Activated naive CD8-positive, alpha-beta T cell treated with anti-CD3 and anti-CD28 coated beads, Interleukin-2, amount 10 ng/mL, durations not matched to agents 7 days and 5 days (primary cell): ENCODE data around the gene ZGPAT. TPM values are rescaled to one million over a fixed set of nuclear protein-coding genes. Genes with fewer than 3 reads are reported as not detected.

Experiments used
- ATAC-seq: fragments of 150-1000 bp; cut with Tn5 transposase; one replicate; pipeline ENCODE4 v1.10.0; 2021; ENCODE audit warnings: low read depth, moderate library complexity
- POLR2A ChIA-PET: fragments of 350-600 bp; sonication (Branson Sonifier 250); formaldehyde crosslinking; loops from one replicate; lab custom pipeline; 2021; ENCODE audit warnings: antibody characterized with exemption; lab: Charles Lee
- DNase-seq: peaks from one replicate; pipeline ENCODE4 v3.0.0; 2021
- H3K27ac Mint-ChIP-seq: one replicate; pipeline ENCODE4 v1.8.0; 2022; ENCODE audit warnings: mild to moderate bottlenecking, mixed read lengths
- H3K27me3 Mint-ChIP-seq: one replicate; pipeline ENCODE4 v1.8.0; 2022; ENCODE audit warnings: mild to moderate bottlenecking, moderate library complexity, mixed read lengths
- H3K36me3 Mint-ChIP-seq: one replicate; pipeline ENCODE4 v1.8.0; 2021; ENCODE audit warnings: mild to moderate bottlenecking, mixed read lengths
- H3K4me1 Mint-ChIP-seq: one replicate; pipeline ENCODE4 v1.8.0; 2021; ENCODE audit warnings: mixed read lengths
- H3K4me3 Mint-ChIP-seq: one replicate; pipeline ENCODE4 v1.8.0; 2022; ENCODE audit warnings: mild to moderate bottlenecking, moderate library complexity, mixed read lengths
- H3K9me3 Mint-ChIP-seq: one replicate; pipeline ENCODE4 v1.8.0; 2021; ENCODE audit warnings: mixed read lengths
- total RNA-seq, 2 experiments: library from RNA; stranded (reverse); gene quantifications; one replicate each; pipeline ENCODE4 v1.2.3, GENCODE V29; 2021

ZGPAT gene
- total RNA-seq, 2 experiments from 2014 or later: 43.0 to 44.5 TPM

- peaks cover 7% of the 10 kb centered on the region for H3K36me3 Mint-ChIP-seq
- peak overlapping the region; percentile 25 for H3K27ac Mint-ChIP-seq
- H3K4me3 Mint-ChIP-seq: peak overlapping the region; percentile 55
- POLR2A ChIA-PET: interaction anchor here (0.6 to 6.4 kb wide), 6 partner anchors 9 to 126 kb away, joined by 3 to 98 read pairs (median 3); partner anchors contain the start of genes ARFRP1, TPD52L2 and ZGPAT
- H3K9me3 Mint-ChIP-seq: no peaks in the 10 kb centered on the region
- no peaks in the 10 kb centered on the region for H3K27me3 Mint-ChIP-seq
- ATAC-seq: no peak
- H3K4me1 Mint-ChIP-seq: peaks cover 15% of the 10 kb centered on the region
- no peak for DNase-seq
Measured at GRCh38 chr20:63738687-63739129, 30.9 kb downstream of the ZGPAT start.

GRCh38 chr20:63739130-63740069 lies 31.6 kb downstream of the ZGPAT start, which contains the start of gene SLC2A4RG:
TSS of gene SLC2A4RG (plus strand) at chr20:63739776. CDS start at chr20:63739913, 137 bp downstream.
- Mint-ChIP-seq H3K4me1 (peaks cover 11% of the 10 kb centered on the region), H3K27me3 (no peaks in the 10 kb centered on the region), H3K27ac (peak within 1 kb of the TSS; percentile 30), H3K36me3 (peaks cover 4% of the 10 kb centered on the region), H3K9me3 (no peaks in the 10 kb centered on the region), H3K4me3 (peak within 1 kb of the TSS; percentile 70)
- ATAC-seq: peak; percentile 41
- POLR2A ChIA-PET: interaction anchor here (0.6 to 6.4 kb wide), 6 partner anchors 10 to 126 kb away, joined by 3 to 98 read pairs (median 3); partner anchors contain the start of genes ARFRP1, TPD52L2 and ZGPAT
- DNase-seq: peak; percentile 88

- Mint-ChIP-seq H3K27ac (peak overlapping the region; percentile 30), H3K36me3 (peaks cover 4% of the 10 kb centered on the region), H3K4me1 (peaks cover 11% of the 10 kb centered on the region), H3K27me3 (no peaks in the 10 kb centered on the region), H3K9me3 (no peaks in the 10 kb centered on the region), H3K4me3 (peak overlapping the region; percentile 70)
- POLR2A ChIA-PET: interaction anchor here (0.6 to 2.6 kb wide), 9 partner anchors 10 to 338 kb away, joined by 3 to 31 read pairs (median 4); partner anchors contain the start of genes ARFRP1, TPD52L2 and ZGPAT
- DNase-seq (peak; percentile 81), ATAC-seq (peak; percentile 9)
Measured at GRCh38 chr20:63740070-63740626, 32.3 kb downstream of the ZGPAT start.

- DNase-seq: no peak
- ATAC-seq: peak; percentile 10
- Mint-ChIP-seq H3K9me3 (no peaks in the 10 kb centered on the region), H3K4me1 (peaks cover 9% of the 10 kb centered on the region), H3K27me3 (no peaks in the 10 kb centered on the region), H3K27ac (peak overlapping the region; percentile 54), H3K36me3 (peaks cover 4% of the 10 kb centered on the region), H3K4me3 (peak overlapping the region; percentile 70)
- POLR2A ChIA-PET: interaction anchor here (0.6 to 2.6 kb wide), 9 partner anchors 10 to 337 kb away, joined by 3 to 31 read pairs (median 4); partner anchors contain the start of genes ARFRP1, TPD52L2 and ZGPAT
Measured at GRCh38 chr20:63740627-63741353, 33.0 kb downstream of the ZGPAT start.

GRCh38 chr20:63741354-63741675 lies 33.5 kb downstream of the ZGPAT start:
- Mint-ChIP-seq H3K4me1 (peaks cover 4% of the 10 kb centered on the region), H3K27me3 (no peaks in the 10 kb centered on the region), H3K27ac (peak overlapping the region; percentile 54), H3K4me3 (peak overlapping the region; percentile 70), H3K36me3 (peaks cover 4% of the 10 kb centered on the region), H3K9me3 (no peaks in the 10 kb centered on the region)
- POLR2A ChIA-PET: interaction anchor here (1.3 to 2.6 kb wide), 5 partner anchors 9 to 337 kb away, joined by 3 to 31 read pairs (median 4); partner anchors contain the start of genes ARFRP1, TPD52L2 and ZGPAT
- ATAC-seq: no peak
- no peak for DNase-seq

GRCh38 chr20:63741676-63742380 lies 34.0 kb downstream of the ZGPAT start:
- H3K36me3 Mint-ChIP-seq: peaks cover 4% of the 10 kb centered on the region

GRCh38 chr20:63742381-63743024 lies 34.7 kb downstream of the ZGPAT start:
- Mint-ChIP-seq H3K4me1 (peaks cover 1% of the 10 kb centered on the region), H3K36me3 (peaks cover 4% of the 10 kb centered on the region), H3K4me3 (no peak overlapping the region), H3K27me3 (no peaks in the 10 kb centered on the region), H3K9me3 (no peaks in the 10 kb centered on the region), H3K27ac (no peak overlapping the region)
- POLR2A ChIA-PET: interaction anchor here (1.0 to 2.6 kb wide), 4 partner anchors 8 to 122 kb away, joined by 3 to 31 read pairs (median 12); partner anchors contain the start of genes ARFRP1, TPD52L2 and ZGPAT
- no peak for DNase-seq
- no peak for ATAC-seq

More at GRCh38 chr20:63741676-63742380, 34.0 kb downstream of the ZGPAT start:
- POLR2A ChIA-PET: interaction anchor here (1.4 to 2.6 kb wide), 4 partner anchors 9 to 123 kb away, joined by 3 to 31 read pairs (median 12); partner anchors contain the start of genes ARFRP1, TPD52L2 and ZGPAT
- H3K4me1 Mint-ChIP-seq: peaks cover 1% of the 10 kb centered on the region
- ATAC-seq (no peak), DNase-seq (no peak)
- H3K4me3 Mint-ChIP-seq: peak overlapping the region; percentile 70
- no peak overlapping the region for H3K27ac Mint-ChIP-seq
- H3K27me3 Mint-ChIP-seq: no peaks in the 10 kb centered on the region
- no peaks in the 10 kb centered on the region for H3K9me3 Mint-ChIP-seq

GRCh38 chr20:63743210-63743970 lies 35.6 kb downstream of the ZGPAT start:
- no peaks in the 10 kb centered on the region for H3K27me3 Mint-ChIP-seq
- peaks cover 1% of the 10 kb centered on the region for H3K4me1 Mint-ChIP-seq
- DNase-seq (no peak), ATAC-seq (no peak)
- peaks cover 4% of the 10 kb centered on the region for H3K36me3 Mint-ChIP-seq
- POLR2A ChIA-PET: interaction anchor here (1.0 to 1.2 kb wide), 2 partner anchors 8 to 121 kb away, joined by 3 read pairs; partner anchors contain the start of gene TPD52L2
- no peak overlapping the region for H3K4me3 Mint-ChIP-seq
- no peak overlapping the region for H3K27ac Mint-ChIP-seq
- H3K9me3 Mint-ChIP-seq: no peaks in the 10 kb centered on the region

GRCh38 chr20:63744158-63744557 lies 36.3 kb downstream of the ZGPAT start:
- H3K4me1 Mint-ChIP-seq: peaks cover 1% of the 10 kb centered on the region

GRCh38 chr20:63744574-63745423 lies 37.0 kb downstream of the ZGPAT start:
- DNase-seq: no peak
- Mint-ChIP-seq H3K9me3 (no peaks in the 10 kb centered on the region), H3K27ac (peak overlapping the region; percentile 48), H3K36me3 (peaks cover 4% of the 10 kb centered on the region), H3K4me3 (no peak overlapping the region), H3K27me3 (no peaks in the 10 kb centered on the region), H3K4me1 (peaks cover 4% of the 10 kb centered on the region)
- POLR2A ChIA-PET: interaction anchor here (1.2 to 1.4 kb wide), 2 partner anchors 9 to 37 kb away, joined by 3 to 4 read pairs; partner anchors contain the start of genes ARFRP1, LIME1 and ZGPAT
- ATAC-seq: no peak

More at GRCh38 chr20:63744158-63744557, 36.3 kb downstream of the ZGPAT start:
- H3K27me3 Mint-ChIP-seq: no peaks in the 10 kb centered on the region
- POLR2A ChIA-PET: no interaction called here
- H3K27ac Mint-ChIP-seq: no peak overlapping the region
- peaks cover 4% of the 10 kb centered on the region for H3K36me3 Mint-ChIP-seq
- DNase-seq: no peak
- no peak for ATAC-seq
- H3K9me3 Mint-ChIP-seq: no peaks in the 10 kb centered on the region
- no peak overlapping the region for H3K4me3 Mint-ChIP-seq
